Activated CD8-positive, alpha-beta T cell treated with anti-CD3 and anti-CD28 coated beads for 36 hours (primary cell): ENCODE data around the gene ASB1. TPM values are rescaled to one million over a fixed set of nuclear protein-coding genes. Genes with fewer than 3 reads are reported as not detected.

ENCODE experiments used
- ATAC-seq: fragments of 200-7000 bp; cut with Tn5 transposase; one replicate; pipeline ENCODE4 v1.10.0; 2021; ENCODE audit warnings: mild to moderate bottlenecking, moderate library complexity
- CTCF ChIA-PET: fragments of 350-600 bp; sonication (Branson Sonifier 250); formaldehyde crosslinking; loops from one replicate; lab custom pipeline; 2021; ENCODE audit warnings: antibody characterized with exemption; lab: Charles Lee
- POLR2A ChIA-PET: fragments of 350-600 bp; sonication (Branson Sonifier 250); formaldehyde crosslinking; loops from one replicate; lab custom pipeline; 2021; ENCODE audit warnings: antibody characterized with exemption; lab: Charles Lee
- DNase-seq: peaks from one replicate; pipeline ENCODE4 v3.0.0-alpha.2; 2020
- H3K27ac Mint-ChIP-seq: one replicate; pipeline ENCODE4 v1.8.0; 2021; ENCODE audit warnings: mild to moderate bottlenecking, mixed read lengths
- H3K27me3 Mint-ChIP-seq: one replicate; pipeline ENCODE4 v1.8.0; 2021; ENCODE audit warnings: mixed read lengths
- H3K36me3 Mint-ChIP-seq: one replicate; pipeline ENCODE4 v1.8.0; 2021; ENCODE audit warnings: low read depth, mixed read lengths
- H3K4me1 Mint-ChIP-seq: one replicate; pipeline ENCODE4 v1.8.0; 2021; ENCODE audit warnings: low read depth, mixed read lengths
- H3K4me3 Mint-ChIP-seq: one replicate; pipeline ENCODE4 v1.8.0; 2021; ENCODE audit warnings: mild to moderate bottlenecking, moderate library complexity, mixed read lengths
- H3K9me3 Mint-ChIP-seq: one replicate; pipeline ENCODE4 v1.8.0; 2021; ENCODE audit warnings: mixed read lengths
- intact Hi-C: fragments of 100-400 bp; cut with micrococcal nuclease; formaldehyde crosslinking; loops from one replicate; pipeline ENCODE4 v1.10.0; 2022
- total RNA-seq, 2 experiments: library from RNA; stranded (reverse); gene quantifications; one replicate each; pipeline ENCODE4 v1.2.3, GENCODE V29; 2021
- TF ChIP-seq, protein P1 (sequence below): fragments of 200-600 bp; IDR thresholded peaks from one replicate; pipeline ENCODE4 v1.8.0; 2022; ENCODE audit warnings: antibody characterized with exemption, mild to moderate bottlenecking

ASB1 gene
- total RNA-seq, 2 experiments from 2014 or later = 39.8 to 48.1 TPM

GRCh38 chr2:238433300-238433915, 6.7 kb downstream of the ASB1 start:
- H3K9me3 Mint-ChIP-seq = peaks cover 5% of the 10 kb centered on the region
- DNase-seq (no peak), ATAC-seq (no peak)
- ChIA-PET POLR2A (no interaction called here), CTCF (interaction anchor here (1.2 kb wide), 1 partner anchor 63 kb away, joined by 4 read pairs; no protein-coding TSS in a partner anchor)
- TF ChIP-seq, protein P1, sequence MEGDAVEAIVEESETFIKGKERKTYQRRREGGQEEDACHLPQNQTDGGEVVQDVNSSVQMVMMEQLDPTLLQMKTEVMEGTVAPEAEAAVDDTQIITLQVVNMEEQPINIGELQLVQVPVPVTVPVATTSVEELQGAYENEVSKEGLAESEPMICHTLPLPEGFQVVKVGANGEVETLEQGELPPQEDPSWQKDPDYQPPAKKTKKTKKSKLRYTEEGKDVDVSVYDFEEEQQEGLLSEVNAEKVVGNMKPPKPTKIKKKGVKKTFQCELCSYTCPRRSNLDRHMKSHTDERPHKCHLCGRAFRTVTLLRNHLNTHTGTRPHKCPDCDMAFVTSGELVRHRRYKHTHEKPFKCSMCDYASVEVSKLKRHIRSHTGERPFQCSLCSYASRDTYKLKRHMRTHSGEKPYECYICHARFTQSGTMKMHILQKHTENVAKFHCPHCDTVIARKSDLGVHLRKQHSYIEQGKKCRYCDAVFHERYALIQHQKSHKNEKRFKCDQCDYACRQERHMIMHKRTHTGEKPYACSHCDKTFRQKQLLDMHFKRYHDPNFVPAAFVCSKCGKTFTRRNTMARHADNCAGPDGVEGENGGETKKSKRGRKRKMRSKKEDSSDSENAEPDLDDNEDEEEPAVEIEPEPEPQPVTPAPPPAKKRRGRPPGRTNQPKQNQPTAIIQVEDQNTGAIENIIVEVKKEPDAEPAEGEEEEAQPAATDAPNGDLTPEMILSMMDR = no peak
- no peaks in the 10 kb centered on the region for H3K27me3 Mint-ChIP-seq
- H3K36me3 Mint-ChIP-seq = peaks cover 57% of the 10 kb centered on the region
- intact Hi-C loops = no loop called here
- no peak overlapping the region for H3K4me3 Mint-ChIP-seq
- H3K4me1 Mint-ChIP-seq = peaks cover 54% of the 10 kb centered on the region
- H3K27ac Mint-ChIP-seq = peak overlapping the region; percentile 16

DNA sequence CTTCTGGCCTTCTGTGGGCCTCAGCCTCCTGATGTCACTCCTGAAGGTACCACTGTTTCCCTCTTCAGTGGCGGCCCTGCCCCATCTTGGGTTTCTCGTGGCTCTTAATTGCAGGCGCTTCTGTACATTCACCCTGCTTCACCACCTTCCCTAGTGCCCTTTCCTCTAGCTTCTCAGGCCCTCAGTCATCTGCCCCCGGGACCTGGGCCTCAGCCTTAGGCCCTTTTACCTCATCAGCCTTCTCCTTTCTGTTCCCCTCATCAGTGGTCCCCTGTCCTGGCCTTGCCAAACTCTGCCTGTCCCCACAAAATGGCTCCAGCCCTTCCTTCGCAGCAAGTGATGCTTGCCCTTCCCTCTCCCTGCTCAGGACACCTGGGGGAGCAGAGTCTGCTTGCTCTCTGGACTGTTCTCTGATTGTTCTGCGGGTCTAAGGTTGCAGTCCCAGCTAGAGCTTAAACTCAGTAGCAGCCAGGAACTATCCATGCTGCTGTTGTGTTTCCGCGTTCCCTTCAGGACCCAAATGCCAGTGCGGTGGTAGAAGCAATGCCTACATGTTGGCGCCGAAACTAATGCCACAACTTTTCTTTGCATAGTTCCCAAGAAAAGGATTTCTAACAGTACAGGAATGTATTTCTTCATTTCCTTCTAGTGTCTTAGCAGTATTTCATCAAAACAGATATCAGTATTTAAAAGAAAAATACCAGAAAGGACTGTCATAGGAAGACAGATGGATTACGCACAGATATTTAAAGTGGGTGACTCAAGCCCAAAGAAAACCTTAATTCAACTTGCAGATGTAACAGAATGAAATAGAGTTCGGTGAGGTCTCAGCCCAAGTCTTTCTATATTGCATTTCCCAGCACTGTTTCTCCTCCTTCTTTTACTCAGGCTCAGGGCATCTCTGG, 7.5 kb downstream of the ASB1 start:
- H3K36me3 Mint-ChIP-seq = peaks cover 59% of the 10 kb centered on the region
- ChIA-PET CTCF (interaction anchor here (1.2 kb wide), 1 partner anchor 63 kb away, joined by 4 read pairs; no protein-coding TSS in a partner anchor), POLR2A (no interaction called here)

GRCh38 chr2:238434846-238435751, 8.4 kb downstream of the ASB1 start:
- TF ChIP-seq, protein P1 = no peak
- no peaks in the 10 kb centered on the region for H3K27me3 Mint-ChIP-seq
- CTCF ChIA-PET = no interaction called here
- peaks cover 4% of the 10 kb centered on the region for H3K9me3 Mint-ChIP-seq
- peaks cover 60% of the 10 kb centered on the region for H3K4me1 Mint-ChIP-seq
- H3K27ac Mint-ChIP-seq = no peak overlapping the region
- POLR2A ChIA-PET = no interaction called here
- intact Hi-C loops = no loop called here
- H3K4me3 Mint-ChIP-seq = no peak overlapping the region
- ATAC-seq = no peak
- peaks cover 59% of the 10 kb centered on the region for H3K36me3 Mint-ChIP-seq
- no peak for DNase-seq

More for the DNA sequence above, 7.5 kb downstream of the ASB1 start:
- H3K27ac Mint-ChIP-seq = peak overlapping the region; percentile 66
- H3K4me3 Mint-ChIP-seq = no peak overlapping the region
- DNase-seq (no peak), ATAC-seq (no peak)
- H3K27me3 Mint-ChIP-seq = no peaks in the 10 kb centered on the region
- intact Hi-C loops = no loop called here
- H3K9me3 Mint-ChIP-seq = peaks cover 5% of the 10 kb centered on the region
- H3K4me1 Mint-ChIP-seq = peaks cover 56% of the 10 kb centered on the region
- TF ChIP-seq, protein P1 = no peak

GRCh38 chr2:238435752-238436096, 9.0 kb downstream of the ASB1 start:
- no peak for ATAC-seq
- intact Hi-C loops = no loop called here
- peaks cover 58% of the 10 kb centered on the region for H3K36me3 Mint-ChIP-seq
- no peak for DNase-seq
- ChIA-PET POLR2A (no interaction called here), CTCF (interaction anchor here (0.7 kb wide), 1 partner anchor 17 kb away, joined by 3 read pairs; no protein-coding TSS in a partner anchor)
- peaks cover 60% of the 10 kb centered on the region for H3K4me1 Mint-ChIP-seq
- no peaks in the 10 kb centered on the region for H3K9me3 Mint-ChIP-seq
- no peak overlapping the region for H3K4me3 Mint-ChIP-seq
- H3K27me3 Mint-ChIP-seq = no peaks in the 10 kb centered on the region
- TF ChIP-seq, protein P1 = no peak
- H3K27ac Mint-ChIP-seq = no peak overlapping the region
